ENCODE data around the gene CSRNP3.
A peak's percentile ranks its signal among the peaks of the same experiment; 100 is the strongest.

CSRNP3 gene

GRCh38 chr2:165544897-165545296 is 75.4 kb downstream of the CSRNP3 start:
- no peak for DNase-seq (ENCODE audit: low read depth)
- no peak for TF ChIP-seq CTCF (IDR thresholded peaks at IDR 0.05; ENCODE audit: control insufficient read depth, insufficient read depth, low read depth, low read length, missing control alignments)
- H3K4me3 ChIP-seq (ENCODE audit: control insufficient read depth, low read depth, low read length), result no peak overlapping the region

DNA sequence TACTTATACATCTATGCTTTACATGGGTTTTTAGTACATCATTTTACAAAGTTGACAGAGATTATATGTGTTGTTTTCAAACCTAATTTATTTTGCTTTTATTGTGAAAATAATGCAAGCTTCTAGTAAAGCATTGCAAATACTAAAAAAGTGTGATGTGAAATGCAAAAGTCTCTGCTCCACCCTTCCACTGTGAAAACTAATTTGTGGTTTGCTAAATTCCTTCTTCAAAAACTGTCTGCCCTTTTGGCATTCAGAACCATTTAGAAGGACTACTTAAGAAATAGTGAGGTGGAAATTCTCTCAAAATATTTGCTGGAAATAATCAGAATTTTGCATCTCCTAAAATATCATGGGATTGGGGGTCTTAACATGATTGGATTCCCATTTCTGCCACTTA is 78.4 kb downstream of the CSRNP3 start:
- DNase-seq (ENCODE audit: low read depth), result no peak
- no peak overlapping the region for H3K4me3 ChIP-seq (ENCODE audit: control insufficient read depth, low read depth, low read length)
- no peak for TF ChIP-seq CTCF (IDR thresholded peaks at IDR 0.05; ENCODE audit: control insufficient read depth, insufficient read depth, low read depth, low read length, missing control alignments)

DNA sequence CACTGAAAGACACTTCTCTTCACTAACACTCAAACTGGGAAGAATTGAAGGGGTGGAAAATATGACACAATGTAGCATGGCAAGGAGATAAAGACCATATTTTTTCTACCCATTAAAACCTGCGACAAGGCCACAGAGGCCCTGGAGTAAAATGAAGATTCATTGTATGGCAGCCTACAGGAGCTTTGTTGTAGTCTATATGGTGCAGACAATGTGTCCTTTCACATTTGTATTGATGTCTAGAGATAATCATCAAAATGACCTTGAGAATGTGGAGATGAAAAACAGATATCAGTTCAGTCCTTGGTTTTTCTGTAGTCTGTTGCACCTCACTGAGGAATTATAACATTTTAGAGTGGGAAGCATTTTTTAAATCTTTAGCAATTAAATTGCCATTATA is 80.1 kb downstream of the CSRNP3 start:
- no peak overlapping the region for H3K4me3 ChIP-seq (ENCODE audit: control insufficient read depth, low read depth, low read length)
- TF ChIP-seq CTCF (IDR thresholded peaks at IDR 0.05; ENCODE audit: control insufficient read depth, insufficient read depth, low read depth, low read length, missing control alignments), result no peak
- DNase-seq (ENCODE audit: low read depth), result no peak

GRCh38 chr2:165558832-165559231 is 89.3 kb downstream of the CSRNP3 start:
- H3K4me3 ChIP-seq (ENCODE audit: control insufficient read depth, low read depth, low read length), result no peak overlapping the region
- DNase-seq (ENCODE audit: low read depth), result no peak
- TF ChIP-seq CTCF (IDR thresholded peaks at IDR 0.05; ENCODE audit: control insufficient read depth, insufficient read depth, low read depth, low read length, missing control alignments), result peak; percentile 12

- TF ChIP-seq CTCF (IDR thresholded peaks at IDR 0.05; ENCODE audit: control insufficient read depth, insufficient read depth, low read depth, low read length, missing control alignments), result no peak
- no peak for DNase-seq (ENCODE audit: low read depth)
- no peak overlapping the region for H3K4me3 ChIP-seq (ENCODE audit: control insufficient read depth, low read depth, low read length)
Observed at GRCh38 chr2:165560377-165560988, 91.0 kb downstream of the CSRNP3 start.

DNA sequence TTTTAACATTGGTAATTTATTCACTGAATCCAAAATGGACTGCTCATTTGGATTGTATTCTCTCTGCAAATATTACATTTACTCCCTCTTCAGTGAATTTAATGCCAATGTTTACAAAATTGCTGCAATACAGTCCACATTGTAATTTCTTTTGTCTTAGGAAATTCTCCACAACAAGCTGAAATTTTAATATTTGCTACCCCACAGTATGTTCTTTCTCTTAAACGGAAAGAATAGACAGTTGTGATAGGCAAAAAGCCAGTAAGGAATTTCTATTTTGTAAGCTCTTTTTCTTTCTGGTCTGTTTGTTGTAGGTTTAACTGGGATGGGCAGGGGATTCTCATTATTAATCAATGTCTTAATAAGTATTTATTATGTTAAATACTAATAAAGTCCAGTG is 92.0 kb downstream of the CSRNP3 start:
- H3K4me3 ChIP-seq (ENCODE audit: control insufficient read depth, low read depth, low read length), result no peak overlapping the region
- no peak for DNase-seq (ENCODE audit: low read depth)
- no peak for TF ChIP-seq CTCF (IDR thresholded peaks at IDR 0.05; ENCODE audit: control insufficient read depth, insufficient read depth, low read depth, low read length, missing control alignments)

DNA sequence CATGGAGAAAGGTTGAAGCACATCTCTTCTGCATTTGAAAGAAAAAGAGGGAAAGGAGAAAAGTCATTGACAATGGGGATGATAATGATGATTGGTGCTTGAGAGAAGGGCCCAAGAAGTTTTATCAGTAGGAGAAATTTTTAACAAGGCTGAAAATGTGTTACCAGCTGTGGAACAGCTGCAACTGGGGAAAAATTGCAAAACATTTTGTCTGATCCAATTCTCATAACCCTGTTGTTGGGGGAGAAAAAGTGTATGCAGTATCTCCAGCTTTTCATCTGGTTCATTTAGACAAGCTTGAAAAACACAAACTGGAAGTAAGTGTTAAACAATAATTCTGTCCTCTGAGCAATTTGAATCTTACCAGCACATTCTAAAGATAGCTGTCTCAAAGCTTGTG is 92.7 kb downstream of the CSRNP3 start:
- no peak for TF ChIP-seq CTCF (IDR thresholded peaks at IDR 0.05; ENCODE audit: control insufficient read depth, insufficient read depth, low read depth, low read length, missing control alignments)
- no peak overlapping the region for H3K4me3 ChIP-seq (ENCODE audit: control insufficient read depth, low read depth, low read length)
- no peak for DNase-seq (ENCODE audit: low read depth)
